ENCODE results near the gene ANKRD35. TPM values are rescaled to one million over a fixed set of nuclear protein-coding genes. Genes with fewer than 3 reads are reported as not detected.
A peak's percentile ranks its signal among the peaks of the same experiment; 100 is the strongest.
"Not testable (repeated sequence)": the region's sequence is repeated elsewhere in the genome, so short reads cannot be mapped to it uniquely, and the experiment has no call there.

ANKRD35 gene
- total and polyA plus RNA-seq, 10 of the 15 experiments (the other 5 are each of a cell fraction or from before 2014, with no cell fraction given) = 0.01 to 0.08 TPM; not detected in 8

GRCh38 chr1:145818095-145818494 is 67.6 kb downstream of the ANKRD35 start:
- H3K79me2 ChIP-seq (ENCODE audit: control insufficient read depth, insufficient read depth, low read length); DNase-seq (ENCODE audit: low read depth, low spot score); H2AFZ ChIP-seq (ENCODE audit: control insufficient read depth, low read depth, low read length); H4K20me1 ChIP-seq (ENCODE audit: control insufficient read depth, insufficient read depth); intact Hi-C loops (cut with micrococcal nuclease; ENCODE audit: unreplicated experiment); in situ Hi-C loops (cut with MboI); H3K27me3 ChIP-seq (replicated peaks in 1 of 2; ENCODE audit: control insufficient read depth in 2 of 2, insufficient read depth in 2 of 2, low read length in 1 of 2); RAD21 ChIA-PET (ENCODE audit: unreplicated experiment); H3K4me3 ChIP-seq; POLR2A ChIA-PET; H3K27ac ChIP-seq (ENCODE audit: control insufficient read depth, insufficient read depth); H3K4me1 ChIP-seq (ENCODE audit: control insufficient read depth, insufficient read depth, low read length); H3K9me3 ChIP-seq (replicated peaks; ENCODE audit: control insufficient read depth, insufficient read depth, low read length); H3K4me2 ChIP-seq (ENCODE audit: control insufficient read depth, insufficient read depth); FAIRE-seq; H3K9ac ChIP-seq (ENCODE audit: control insufficient read depth, insufficient read depth, low read length); SMC1A ChIA-PET (ENCODE audit: uncharacterized antibody, unreplicated experiment); CTCF ChIA-PET; H3K36me3 ChIP-seq (ENCODE audit: control insufficient read depth in 2 of 2, insufficient read depth in 2 of 2, low read length in 1 of 2): not testable (repeated sequence)
- TSS peak; percentile 36 for BruUV-seq (replicated peaks)
- peak; percentile 55 for ATAC-seq
- WGBS (ENCODE audit: insufficient coverage, insufficient replicate concordance, low lambda C conversion rate, missing lambda C conversion rate) = 0% methylated on average over 2 of the region's 6 CpGs

Small RNA genes within 50 kb of the gene (microRNA-seq; reads per million reads assigned to microRNA genes)
- gene MIR6736 = not detected

Small RNA genes within 50 kb of the gene (small RNA-seq; reads per million reads assigned to genes)
- not detected for gene MIR6736

Other genes starting within 250 kb of the ANKRD35 start
Only the 7 nearest of the 14 such genes appear.
- gene RNF115, start 61.8 kb downstream of the ANKRD35 start, total RNA-seq (2014; rRNA removed) = 13.0 and 13.8 TPM in 2 replicates
- 15.3 and 16.3 TPM in 2 replicates for gene RNF115, start 61.8 kb downstream of the ANKRD35 start, total RNA-seq (2014; rRNA removed; fragmentation: Illumina TruSeq; extraction: Trizol)
- gene RNF115, start 61.8 kb downstream of the ANKRD35 start, total RNA-seq (2021) = 11.6 and 12.8 TPM in 2 replicates
- 22.0 and 24.8 TPM in 2 replicates for gene RNF115, start 61.8 kb downstream of the ANKRD35 start, polyA plus RNA-seq (2011; rRNA removed)
- gene RNF115, start 61.8 kb downstream of the ANKRD35 start, polyA plus RNA-seq (2014; fragmentation: Illumina TruSeq; extraction: Trizol) = 15.5 and 18.3 TPM in 2 replicates
- gene RNF115, start 61.8 kb downstream of the ANKRD35 start, polyA plus RNA-seq (2014; fragmentation: Nextera tagmentation; extraction: Ambion mirVana) = 1 to 10 TPM; 3.4 to 5.4 TPM
- 10.3 and 11.0 TPM in 2 replicates for gene RNF115, start 61.8 kb downstream of the ANKRD35 start, polyA plus RNA-seq (2014; rRNA removed)
- 10 to 100 TPM; 12.5 to 12.9 TPM for gene RNF115, start 61.8 kb downstream of the ANKRD35 start, polyA plus RNA-seq (2016; fragmentation: Nextera tagmentation; extraction: Ambion mirVana)
- gene POLR3C, start 61.7 kb downstream of the ANKRD35 start, total RNA-seq (2014; rRNA removed) = 30.8 and 32.0 TPM in 2 replicates
- gene POLR3C, start 61.7 kb downstream of the ANKRD35 start, total RNA-seq (2014; rRNA removed; fragmentation: Illumina TruSeq; extraction: Trizol) = 34.8 and 35.1 TPM in 2 replicates
- 32.9 and 34.5 TPM in 2 replicates for gene POLR3C, start 61.7 kb downstream of the ANKRD35 start, total RNA-seq (2021)
- gene POLR3C, start 61.7 kb downstream of the ANKRD35 start, polyA plus RNA-seq (2011; rRNA removed) = 40.4 and 41.3 TPM in 2 replicates
- gene POLR3C, start 61.7 kb downstream of the ANKRD35 start, polyA plus RNA-seq (2014; fragmentation: Illumina TruSeq; extraction: Trizol) = 40.9 and 45.7 TPM in 2 replicates
- gene POLR3C, start 61.7 kb downstream of the ANKRD35 start, polyA plus RNA-seq (2014; fragmentation: Nextera tagmentation; extraction: Ambion mirVana) = 10 to 100 TPM; 13.0 to 21.1 TPM
- gene POLR3C, start 61.7 kb downstream of the ANKRD35 start, polyA plus RNA-seq (2014; rRNA removed) = 29.7 and 31.1 TPM in 2 replicates
- gene POLR3C, start 61.7 kb downstream of the ANKRD35 start, polyA plus RNA-seq (2016; fragmentation: Nextera tagmentation; extraction: Ambion mirVana) = 10 to 100 TPM; 44.0 to 44.8 TPM
- gene NUDT17, start 40.2 kb downstream of the ANKRD35 start, total RNA-seq (2014; rRNA removed) = 3.8 and 5.1 TPM in 2 replicates
- gene NUDT17, start 40.2 kb downstream of the ANKRD35 start, total RNA-seq (2014; rRNA removed; fragmentation: Illumina TruSeq; extraction: Trizol) = 2.8 and 2.9 TPM in 2 replicates
- 3.1 and 4.3 TPM in 2 replicates for gene NUDT17, start 40.2 kb downstream of the ANKRD35 start, total RNA-seq (2021)
- gene NUDT17, start 40.2 kb downstream of the ANKRD35 start, polyA plus RNA-seq (2011; rRNA removed) = 3.0 and 4.4 TPM in 2 replicates
- gene NUDT17, start 40.2 kb downstream of the ANKRD35 start, polyA plus RNA-seq (2014; fragmentation: Illumina TruSeq; extraction: Trizol) = 3.3 and 4.4 TPM in 2 replicates
- gene NUDT17, start 40.2 kb downstream of the ANKRD35 start, polyA plus RNA-seq (2014; fragmentation: Nextera tagmentation; extraction: Ambion mirVana) = 1 to 10 TPM; 1.2 to 2.6 TPM
- gene NUDT17, start 40.2 kb downstream of the ANKRD35 start, polyA plus RNA-seq (2014; rRNA removed) = 4.7 and 6.3 TPM in 2 replicates
- gene NUDT17, start 40.2 kb downstream of the ANKRD35 start, polyA plus RNA-seq (2016; fragmentation: Nextera tagmentation; extraction: Ambion mirVana) = 1 to 10 TPM; 3.2 to 4.1 TPM
- gene PIAS3, start 26.8 kb downstream of the ANKRD35 start, total RNA-seq (2014; rRNA removed) = 8.1 and 8.4 TPM in 2 replicates
- gene PIAS3, start 26.8 kb downstream of the ANKRD35 start, total RNA-seq (2014; rRNA removed; fragmentation: Illumina TruSeq; extraction: Trizol) = 4.5 and 5.3 TPM in 2 replicates
- 9.7 and 10.1 TPM in 2 replicates for gene PIAS3, start 26.8 kb downstream of the ANKRD35 start, total RNA-seq (2021)
- 7.0 and 11.1 TPM in 2 replicates for gene PIAS3, start 26.8 kb downstream of the ANKRD35 start, polyA plus RNA-seq (2011; rRNA removed)
- 11.8 and 14.9 TPM in 2 replicates for gene PIAS3, start 26.8 kb downstream of the ANKRD35 start, polyA plus RNA-seq (2014; fragmentation: Illumina TruSeq; extraction: Trizol)
- 1 to 10 TPM in 1 of 2 experiments, under 1 TPM in 1; 0.85 to 1.6 TPM for gene PIAS3, start 26.8 kb downstream of the ANKRD35 start, polyA plus RNA-seq (2014; fragmentation: Nextera tagmentation; extraction: Ambion mirVana)
- 11.5 and 12.1 TPM in 2 replicates for gene PIAS3, start 26.8 kb downstream of the ANKRD35 start, polyA plus RNA-seq (2014; rRNA removed)
- gene PIAS3, start 26.8 kb downstream of the ANKRD35 start, polyA plus RNA-seq (2016; fragmentation: Nextera tagmentation; extraction: Ambion mirVana) = 10 to 100 TPM; 11.4 to 13.4 TPM
- 0.22 and 0.51 TPM in 2 replicates for gene ITGA10, start 24.2 kb upstream of the ANKRD35 start, total RNA-seq (2014; rRNA removed)
- 0.18 and 0.28 TPM in 2 replicates for gene ITGA10, start 24.2 kb upstream of the ANKRD35 start, total RNA-seq (2014; rRNA removed; fragmentation: Illumina TruSeq; extraction: Trizol)
- gene ITGA10, start 24.2 kb upstream of the ANKRD35 start, total RNA-seq (2021) = 0.49 and 0.53 TPM in 2 replicates
- gene ITGA10, start 24.2 kb upstream of the ANKRD35 start, polyA plus RNA-seq (2011; rRNA removed) = 0.30 and 0.46 TPM in 2 replicates
- 0.16 and 0.43 TPM in 2 replicates for gene ITGA10, start 24.2 kb upstream of the ANKRD35 start, polyA plus RNA-seq (2014; fragmentation: Illumina TruSeq; extraction: Trizol)
- under 1 TPM; 0.02 to 0.16 TPM for gene ITGA10, start 24.2 kb upstream of the ANKRD35 start, polyA plus RNA-seq (2014; fragmentation: Nextera tagmentation; extraction: Ambion mirVana)
- gene ITGA10, start 24.2 kb upstream of the ANKRD35 start, polyA plus RNA-seq (2014; rRNA removed) = 0.46 and 0.78 TPM in 2 replicates
- under 1 TPM; 0.36 to 0.39 TPM for gene ITGA10, start 24.2 kb upstream of the ANKRD35 start, polyA plus RNA-seq (2016; fragmentation: Nextera tagmentation; extraction: Ambion mirVana)
- gene PEX11B, start 32.9 kb upstream of the ANKRD35 start, total RNA-seq (2014; rRNA removed) = 26.7 and 30.9 TPM in 2 replicates
- 24.9 TPM in 2 replicates for gene PEX11B, start 32.9 kb upstream of the ANKRD35 start, total RNA-seq (2014; rRNA removed; fragmentation: Illumina TruSeq; extraction: Trizol)
- gene PEX11B, start 32.9 kb upstream of the ANKRD35 start, total RNA-seq (2021) = 31.1 and 33.2 TPM in 2 replicates
- 129 and 132 TPM in 2 replicates for gene PEX11B, start 32.9 kb upstream of the ANKRD35 start, polyA plus RNA-seq (2011; rRNA removed)
- 36.6 and 42.2 TPM in 2 replicates for gene PEX11B, start 32.9 kb upstream of the ANKRD35 start, polyA plus RNA-seq (2014; fragmentation: Illumina TruSeq; extraction: Trizol)
- 10 to 100 TPM; 44.8 to 69.4 TPM for gene PEX11B, start 32.9 kb upstream of the ANKRD35 start, polyA plus RNA-seq (2014; fragmentation: Nextera tagmentation; extraction: Ambion mirVana)
- 27.6 and 30.9 TPM in 2 replicates for gene PEX11B, start 32.9 kb upstream of the ANKRD35 start, polyA plus RNA-seq (2014; rRNA removed)
- 10 to 100 TPM; 48.0 to 52.9 TPM for gene PEX11B, start 32.9 kb upstream of the ANKRD35 start, polyA plus RNA-seq (2016; fragmentation: Nextera tagmentation; extraction: Ambion mirVana)
- 110 and 125 TPM in 2 replicates for gene RBM8A, start 41.6 kb upstream of the ANKRD35 start, total RNA-seq (2014; rRNA removed)
- gene RBM8A, start 41.6 kb upstream of the ANKRD35 start, total RNA-seq (2014; rRNA removed; fragmentation: Illumina TruSeq; extraction: Trizol) = 200 and 230 TPM in 2 replicates
- gene RBM8A, start 41.6 kb upstream of the ANKRD35 start, total RNA-seq (2021) = 176 and 180 TPM in 2 replicates
- 235 and 289 TPM in 2 replicates for gene RBM8A, start 41.6 kb upstream of the ANKRD35 start, polyA plus RNA-seq (2011; rRNA removed)
- 191 and 262 TPM in 2 replicates for gene RBM8A, start 41.6 kb upstream of the ANKRD35 start, polyA plus RNA-seq (2014; fragmentation: Illumina TruSeq; extraction: Trizol)
- gene RBM8A, start 41.6 kb upstream of the ANKRD35 start, polyA plus RNA-seq (2014; fragmentation: Nextera tagmentation; extraction: Ambion mirVana) = 1,000 to 10,000 TPM in 1 of 2 experiments, 100 to 1,000 TPM in 1; 665 to 1,248 TPM
- gene RBM8A, start 41.6 kb upstream of the ANKRD35 start, polyA plus RNA-seq (2014; rRNA removed) = 178 and 198 TPM in 2 replicates
- 100 to 1,000 TPM; 401 to 406 TPM for gene RBM8A, start 41.6 kb upstream of the ANKRD35 start, polyA plus RNA-seq (2016; fragmentation: Nextera tagmentation; extraction: Ambion mirVana)

Data from GM12878 (cell line).